LNCaP clone FGC (cell line): ENCODE results near the gene SIM1.

Experiments used
- DNase-seq: peaks from one replicate; pipeline ENCODE4 v3.0.0-alpha.2; 2011; ENCODE audit warnings: low read depth
- H3K4me3 ChIP-seq: 2 replicates; pipeline ENCODE4 v1.5.1; 2011; ENCODE audit warnings: mild to moderate bottlenecking, low read depth, low read length, control low read depth
- CTCF ChIP-seq: IDR thresholded peaks from 2 replicates; pipeline ENCODE4 v1.5.1; 2012; ENCODE audit warnings: mild to moderate bottlenecking; ENCODE audit not compliant: control insufficient read depth, insufficient read depth; ENCODE audit errors: extremely low read depth

SIM1 gene

GRCh38 chr6:100456141-100456907 is 8.4 kb downstream of the SIM1 start:
- TF ChIP-seq CTCF, result no peak
- no peak for DNase-seq
- H3K4me3 ChIP-seq, result no peak overlapping the region

GRCh38 chr6:100455230-100456124 is 9.2 kb downstream of the SIM1 start:
- no peak for DNase-seq

GRCh38 chr6:100454551-100455229 is 10.0 kb downstream of the SIM1 start:
- TF ChIP-seq CTCF, result no peak
- no peak for DNase-seq
- H3K4me3 ChIP-seq, result no peak overlapping the region

More at GRCh38 chr6:100455230-100456124, 9.2 kb downstream of the SIM1 start:
- TF ChIP-seq CTCF, result no peak
- H3K4me3 ChIP-seq, result no peak overlapping the region

DNA sequence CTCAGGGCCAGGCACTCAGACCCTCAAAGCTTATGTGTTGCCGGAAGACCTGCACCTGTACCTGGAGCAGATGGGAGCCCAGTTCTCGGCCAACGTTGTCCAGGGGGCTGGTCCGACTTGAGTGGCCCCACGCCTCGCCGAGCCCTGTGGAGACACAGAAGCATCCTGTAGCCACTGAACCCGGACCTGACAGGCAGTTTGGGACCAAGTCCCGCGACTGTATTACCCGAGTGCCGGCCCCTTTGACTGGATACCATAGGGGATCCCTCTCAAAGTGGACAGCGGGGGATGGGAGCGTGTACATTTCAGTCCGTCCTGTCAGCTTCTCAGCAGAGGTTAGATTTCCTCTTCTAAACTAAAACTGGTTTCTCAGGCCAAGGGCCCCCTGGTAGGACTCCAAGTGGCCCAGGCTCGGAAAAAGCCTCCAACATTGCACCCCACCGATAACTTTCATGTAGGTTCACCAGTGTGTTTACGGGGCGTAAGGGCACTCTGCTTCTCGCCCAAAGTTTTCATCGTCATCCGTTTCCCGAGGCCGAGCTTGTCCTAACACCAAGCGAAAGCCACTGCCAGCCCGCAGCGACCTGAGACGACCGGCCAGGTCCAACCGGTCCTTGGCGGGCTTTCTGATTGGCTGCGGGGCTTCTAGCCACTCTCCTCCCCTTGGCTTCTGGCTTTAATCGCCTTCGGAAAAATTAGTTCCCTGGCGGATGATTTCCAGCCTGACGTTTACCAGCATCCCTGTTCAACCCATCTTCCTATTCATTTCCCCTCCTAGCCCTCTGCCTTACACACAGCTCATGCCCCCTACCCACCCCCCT is 10.8 kb downstream of the SIM1 start:
- DNase-seq, result peak; percentile 70
- peak overlapping the region; percentile 6; the same call in 1 of the 2 replicates for H3K4me3 ChIP-seq
- no peak for TF ChIP-seq CTCF

- no peak for DNase-seq
- H3K4me3 ChIP-seq, result no peak overlapping the region
- no peak for TF ChIP-seq CTCF
Observed at GRCh38 chr6:100452998-100453397, 11.7 kb downstream of the SIM1 start.

DNA sequence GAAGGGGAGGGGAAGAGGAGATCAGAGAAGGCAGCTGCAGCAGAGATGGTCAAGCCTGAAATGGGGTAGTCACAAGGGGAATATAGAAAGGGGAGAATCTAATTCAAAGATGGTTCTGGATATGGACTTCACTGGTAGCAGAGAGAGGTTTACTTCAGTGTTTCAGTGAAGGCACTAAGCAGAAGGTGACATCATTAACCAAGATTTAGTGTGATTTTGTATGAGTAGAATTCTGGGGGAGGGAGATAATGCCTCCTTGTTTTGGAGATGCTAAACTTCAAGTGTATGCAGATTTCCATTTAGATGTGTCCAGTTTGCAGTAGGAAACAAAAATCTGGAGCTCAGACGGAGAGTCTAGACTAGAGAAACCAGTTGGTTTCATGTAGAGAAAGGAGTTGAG is 13.1 kb downstream of the SIM1 start:
- DNase-seq, result no peak

More for the DNA sequence above, 13.1 kb downstream of the SIM1 start:
- no peak for TF ChIP-seq CTCF
- H3K4me3 ChIP-seq, result no peak overlapping the region
